T-helper 17 cell (primary cell): ENCODE measurements around the gene NODAL. TPM values are rescaled to one million over a fixed set of nuclear protein-coding genes. Genes with fewer than 3 reads are reported as not detected.

Experiments used
- ATAC-seq: fragments of 150-1000 bp; cut with Tn5 transposase; 2 replicates; pipeline ENCODE4 v1.10.0; 2021; ENCODE audit warnings: mild to moderate bottlenecking, moderate library complexity
- DNase-seq, 3 donors: peaks; one replicate each; pipeline versions ENCODE4 v3.0.0 to v3.0.0-alpha.2; 2020 to 2021
- H3K9me3 ChIP-seq: one replicate; pipeline ENCODE4 v1.7.0; 2013; ENCODE audit warnings: low read length, mild to moderate bottlenecking; ENCODE audit not compliant: control insufficient read depth, poor library complexity, severe bottlenecking
- H3K27ac Mint-ChIP-seq: one replicate; pipeline ENCODE4 v1.8.0; 2022; ENCODE audit warnings: mild to moderate bottlenecking, moderate library complexity, mixed read lengths
- H3K27me3 Mint-ChIP-seq: one replicate; pipeline ENCODE4 v1.8.0; 2022; ENCODE audit warnings: mixed read lengths
- H3K36me3 Mint-ChIP-seq: one replicate; pipeline ENCODE4 v1.8.0; 2022; ENCODE audit warnings: low read depth, mixed read lengths
- H3K4me1 Mint-ChIP-seq: one replicate; pipeline ENCODE4 v1.8.0; 2022; ENCODE audit warnings: mild to moderate bottlenecking, mixed read lengths
- H3K4me3 Mint-ChIP-seq: one replicate; pipeline ENCODE4 v1.8.0; 2022; ENCODE audit warnings: mild to moderate bottlenecking, moderate library complexity, mixed read lengths
- total RNA-seq, 4 donors: library from RNA in 2 of 4; stranded (reverse) in 2 of 4; gene quantifications; one replicate each; pipeline ENCODE4 v1.2.3 and lab custom pipeline; 2022 to 2026

NODAL gene
- total RNA-seq, 2 donors from 2014 or later, result not detected

GRCh38 chr10:70435241-70436085, 6.0 kb downstream of the NODAL start:
- DNase-seq (no peak), ATAC-seq (no peak)
- no peak overlapping the region for H3K4me3 Mint-ChIP-seq
- no peak overlapping the region for H3K27ac Mint-ChIP-seq
- peaks cover 21% of the 10 kb centered on the region for H3K27me3 Mint-ChIP-seq
- no peaks in the 10 kb centered on the region for H3K36me3 Mint-ChIP-seq
- H3K9me3 ChIP-seq, result no peaks in the 10 kb centered on the region
- peaks cover 30% of the 10 kb centered on the region for H3K4me1 Mint-ChIP-seq

- Mint-ChIP-seq H3K27ac (peak overlapping the region; percentile 88), H3K36me3 (no peaks in the 10 kb centered on the region), H3K4me1 (peaks cover 33% of the 10 kb centered on the region), H3K4me3 (peak overlapping the region; percentile 93), H3K27me3 (peaks cover 5% of the 10 kb centered on the region)
- DNase-seq (no peak), ATAC-seq (no peak)
- no peaks in the 10 kb centered on the region for H3K9me3 ChIP-seq
Observed at GRCh38 chr10:70433581-70434280, 7.8 kb downstream of the NODAL start.

DNA sequence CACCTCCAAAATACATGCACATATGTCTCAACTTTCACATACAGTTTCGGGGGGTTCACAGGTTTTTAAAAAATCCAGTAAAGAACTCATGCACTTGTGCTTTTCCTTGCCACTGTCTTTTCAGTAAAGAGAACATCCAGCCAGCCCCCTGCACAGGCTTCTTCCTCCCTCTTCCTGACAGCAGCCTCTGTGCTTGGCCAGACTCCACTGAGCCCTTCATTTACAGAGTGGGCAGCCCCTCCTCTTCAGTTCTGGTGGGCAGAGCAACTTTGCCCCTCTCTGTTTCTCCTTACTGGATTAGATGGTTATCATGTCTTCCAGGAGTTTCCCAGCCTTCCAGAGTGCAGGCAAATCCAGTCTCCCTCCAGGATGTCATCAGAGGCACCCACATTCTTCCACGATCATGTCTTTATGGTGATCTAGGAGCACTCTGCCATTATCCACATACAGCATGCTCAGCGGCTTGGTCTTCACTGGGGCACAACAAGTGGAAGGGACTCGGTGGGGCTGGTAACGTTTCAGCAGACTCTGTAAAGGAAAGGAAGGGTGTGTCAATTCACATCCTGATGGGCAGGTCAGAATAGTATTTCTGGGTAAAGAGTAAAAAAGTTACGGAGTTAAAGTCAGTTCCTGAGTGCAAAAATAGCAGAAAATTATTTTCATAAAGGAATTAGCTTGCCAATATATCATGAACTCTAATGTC, 8.8 kb downstream of the NODAL start:
- Mint-ChIP-seq H3K27me3 (no peaks in the 10 kb centered on the region), H3K4me1 (peaks cover 35% of the 10 kb centered on the region), H3K36me3 (peaks cover 3% of the 10 kb centered on the region), H3K27ac (peak overlapping the region; percentile 88), H3K4me3 (peak overlapping the region; percentile 93)
- no peak for DNase-seq
- no peaks in the 10 kb centered on the region for H3K9me3 ChIP-seq
- ATAC-seq, result peak; percentile 57

- Mint-ChIP-seq H3K27ac (peak overlapping the region; percentile 88), H3K4me3 (peak overlapping the region; percentile 93), H3K27me3 (no peaks in the 10 kb centered on the region), H3K36me3 (peaks cover 3% of the 10 kb centered on the region), H3K4me1 (peaks cover 35% of the 10 kb centered on the region)
- DNase-seq (no peak), ATAC-seq (no peak)
- H3K9me3 ChIP-seq, result no peaks in the 10 kb centered on the region
Observed at GRCh38 chr10:70432101-70432500, 9.4 kb downstream of the NODAL start.

- Mint-ChIP-seq H3K4me3 (no peak overlapping the region), H3K27me3 (no peaks in the 10 kb centered on the region), H3K4me1 (peaks cover 36% of the 10 kb centered on the region), H3K36me3 (peaks cover 3% of the 10 kb centered on the region), H3K27ac (peak overlapping the region; percentile 88)
- DNase-seq (no peak), ATAC-seq (no peak)
- H3K9me3 ChIP-seq, result no peaks in the 10 kb centered on the region
Observed at GRCh38 chr10:70430493-70431445, 10.7 kb downstream of the NODAL start.

DNA sequence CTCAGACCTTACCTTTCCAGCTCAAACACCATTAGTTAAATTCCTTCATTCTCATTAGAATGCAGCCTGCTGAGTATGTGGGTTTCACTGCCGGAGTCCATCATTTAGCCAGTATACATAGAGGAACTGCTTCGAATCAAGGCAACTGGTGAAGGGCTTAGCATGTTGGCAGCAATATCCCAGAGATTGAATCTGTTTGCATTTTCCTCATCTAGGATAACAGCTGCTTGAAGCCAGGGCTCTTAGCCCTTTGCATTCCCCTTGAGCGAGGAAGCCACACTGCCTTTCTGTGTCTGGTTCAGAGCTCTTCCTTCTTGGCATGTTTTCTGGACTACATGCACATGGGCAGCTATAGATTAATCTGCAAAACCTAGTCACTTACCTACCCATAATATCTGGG, 14.7 kb downstream of the NODAL start:
- ATAC-seq (no peak), DNase-seq (no peak)
- no peak overlapping the region for H3K4me3 Mint-ChIP-seq
- H3K9me3 ChIP-seq, result no peaks in the 10 kb centered on the region
- peaks cover 11% of the 10 kb centered on the region for H3K36me3 Mint-ChIP-seq
- H3K4me1 Mint-ChIP-seq, result peaks cover 33% of the 10 kb centered on the region
- peak overlapping the region; percentile 69 for H3K27ac Mint-ChIP-seq
- no peaks in the 10 kb centered on the region for H3K27me3 Mint-ChIP-seq

- no peaks in the 10 kb centered on the region for H3K27me3 Mint-ChIP-seq
- H3K27ac Mint-ChIP-seq, result peak overlapping the region; percentile 69
- DNase-seq (no peak), ATAC-seq (no peak)
- H3K36me3 Mint-ChIP-seq, result peaks cover 11% of the 10 kb centered on the region
- H3K9me3 ChIP-seq, result no peaks in the 10 kb centered on the region
- peaks cover 26% of the 10 kb centered on the region for H3K4me1 Mint-ChIP-seq
- H3K4me3 Mint-ChIP-seq, result no peak overlapping the region
Observed at GRCh38 chr10:70425096-70425495, 16.4 kb downstream of the NODAL start.

DNA sequence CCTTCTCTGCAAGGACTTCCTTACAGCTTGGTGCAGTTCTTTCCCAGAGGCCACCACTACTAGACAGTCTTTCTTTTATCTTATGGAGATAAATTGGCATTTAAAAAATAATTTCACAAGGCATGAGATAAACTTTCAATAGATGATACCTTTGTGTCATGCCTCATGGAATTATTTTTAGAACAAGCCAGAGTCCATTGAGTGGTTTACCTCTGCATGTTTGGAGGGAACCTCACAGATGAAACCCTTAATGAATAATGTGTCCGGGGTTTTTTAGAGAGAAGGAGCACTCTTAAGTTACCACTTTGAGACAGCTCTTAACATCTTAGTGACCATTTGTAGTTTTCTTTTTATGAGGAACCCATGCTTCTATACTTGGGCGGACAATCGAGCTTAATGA, 17.2 kb downstream of the NODAL start:
- DNase-seq, result no peak
- Mint-ChIP-seq H3K27me3 (no peaks in the 10 kb centered on the region), H3K4me1 (peaks cover 26% of the 10 kb centered on the region), H3K27ac (peak overlapping the region; percentile 69), H3K4me3 (no peak overlapping the region), H3K36me3 (peaks cover 11% of the 10 kb centered on the region)
- no peak for ATAC-seq
- H3K9me3 ChIP-seq, result no peaks in the 10 kb centered on the region

GRCh38 chr10:70418713-70419112, 22.8 kb downstream of the NODAL start:
- no peak for DNase-seq

GRCh38 chr10:70418229-70418628, 23.3 kb downstream of the NODAL start:
- H3K36me3 Mint-ChIP-seq, result peaks cover 7% of the 10 kb centered on the region
- H3K9me3 ChIP-seq, result no peaks in the 10 kb centered on the region
- DNase-seq (no peak), ATAC-seq (no peak)
- H3K4me3 Mint-ChIP-seq, result no peak overlapping the region
- no peak overlapping the region for H3K27ac Mint-ChIP-seq
- no peaks in the 10 kb centered on the region for H3K27me3 Mint-ChIP-seq
- peaks cover 23% of the 10 kb centered on the region for H3K4me1 Mint-ChIP-seq

More at GRCh38 chr10:70418713-70419112, 22.8 kb downstream of the NODAL start:
- ATAC-seq, result no peak
- Mint-ChIP-seq H3K27ac (peak overlapping the region; percentile 79), H3K4me3 (no peak overlapping the region), H3K27me3 (no peaks in the 10 kb centered on the region), H3K36me3 (peaks cover 8% of the 10 kb centered on the region), H3K4me1 (peaks cover 23% of the 10 kb centered on the region)
- no peaks in the 10 kb centered on the region for H3K9me3 ChIP-seq

- H3K4me3 Mint-ChIP-seq, result no peak overlapping the region
- DNase-seq (no peak), ATAC-seq (no peak)
- no peaks in the 10 kb centered on the region for H3K9me3 ChIP-seq
- H3K27ac Mint-ChIP-seq, result no peak overlapping the region
- H3K36me3 Mint-ChIP-seq, result peaks cover 2% of the 10 kb centered on the region
- peaks cover 21% of the 10 kb centered on the region for H3K4me1 Mint-ChIP-seq
- H3K27me3 Mint-ChIP-seq, result no peaks in the 10 kb centered on the region
Observed at GRCh38 chr10:70417568-70417967, 23.9 kb downstream of the NODAL start.

- peaks cover 35% of the 10 kb centered on the region for H3K4me1 Mint-ChIP-seq
- no peak for ATAC-seq
Observed at GRCh38 chr10:70412356-70412755, 29.1 kb downstream of the NODAL start.

More at GRCh38 chr10:70412356-70412755, 29.1 kb downstream of the NODAL start:
- no peak overlapping the region for H3K27ac Mint-ChIP-seq
- peaks cover 2% of the 10 kb centered on the region for H3K36me3 Mint-ChIP-seq
- no peak overlapping the region for H3K4me3 Mint-ChIP-seq
- H3K27me3 Mint-ChIP-seq, result no peaks in the 10 kb centered on the region
- DNase-seq, result no peak
- no peaks in the 10 kb centered on the region for H3K9me3 ChIP-seq
